ENCODE measurements around the gene NFKBIB.
"Not testable (repeated sequence)": the region's sequence is repeated elsewhere in the genome, so short reads cannot be mapped to it uniquely, and the experiment has no call there.

Gene NFKBIB

DNA sequence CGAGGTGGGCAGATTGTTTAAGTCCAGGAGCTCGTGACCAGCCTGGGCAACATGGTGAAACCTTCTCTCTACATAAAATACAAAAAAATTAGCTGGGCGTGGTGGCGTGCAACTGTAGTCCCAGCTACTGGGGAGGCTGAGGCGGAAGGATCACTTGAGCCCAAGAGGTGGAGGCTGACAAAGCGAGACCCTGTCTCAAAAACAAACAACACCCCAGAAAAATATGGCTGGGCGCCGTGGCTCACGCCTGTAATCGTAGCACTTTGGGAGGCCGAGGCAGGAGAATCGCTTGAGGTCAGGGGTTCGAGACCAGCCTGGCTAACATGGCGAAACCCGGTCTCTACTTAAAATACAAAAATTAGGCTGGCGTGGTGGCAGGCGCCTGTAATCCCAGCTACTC lies 46.6 kb upstream of the NFKBIB start:
- POLR2A ChIA-PET (ENCODE audit: low non-redundant PET) = interaction anchor here (0.7 kb wide), 1 partner anchor 9 kb away, joined by 3 read pairs; no protein-coding TSS in a partner anchor

GRCh38 chr19:38854961-38855360 lies 44.8 kb upstream of the NFKBIB start:
- H3K27ac ChIP-seq; DNase-seq (ENCODE audit: low spot score); CTCF ChIA-PET; POLR2A ChIA-PET (ENCODE audit: low non-redundant PET): not testable (repeated sequence)

More for the DNA sequence above, 46.6 kb upstream of the NFKBIB start:
- TF ChIP-seq, protein P1, sequence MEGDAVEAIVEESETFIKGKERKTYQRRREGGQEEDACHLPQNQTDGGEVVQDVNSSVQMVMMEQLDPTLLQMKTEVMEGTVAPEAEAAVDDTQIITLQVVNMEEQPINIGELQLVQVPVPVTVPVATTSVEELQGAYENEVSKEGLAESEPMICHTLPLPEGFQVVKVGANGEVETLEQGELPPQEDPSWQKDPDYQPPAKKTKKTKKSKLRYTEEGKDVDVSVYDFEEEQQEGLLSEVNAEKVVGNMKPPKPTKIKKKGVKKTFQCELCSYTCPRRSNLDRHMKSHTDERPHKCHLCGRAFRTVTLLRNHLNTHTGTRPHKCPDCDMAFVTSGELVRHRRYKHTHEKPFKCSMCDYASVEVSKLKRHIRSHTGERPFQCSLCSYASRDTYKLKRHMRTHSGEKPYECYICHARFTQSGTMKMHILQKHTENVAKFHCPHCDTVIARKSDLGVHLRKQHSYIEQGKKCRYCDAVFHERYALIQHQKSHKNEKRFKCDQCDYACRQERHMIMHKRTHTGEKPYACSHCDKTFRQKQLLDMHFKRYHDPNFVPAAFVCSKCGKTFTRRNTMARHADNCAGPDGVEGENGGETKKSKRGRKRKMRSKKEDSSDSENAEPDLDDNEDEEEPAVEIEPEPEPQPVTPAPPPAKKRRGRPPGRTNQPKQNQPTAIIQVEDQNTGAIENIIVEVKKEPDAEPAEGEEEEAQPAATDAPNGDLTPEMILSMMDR (conservative IDR thresholded peaks at IDR 0.05; ENCODE audit: low read depth) = no peak
- CTCF ChIA-PET = interaction anchor here (1.3 kb wide), 1 partner anchor 34 kb away, joined by 6 read pairs; no protein-coding TSS in a partner anchor
- no peak for DNase-seq (ENCODE audit: low spot score)
- H3K27ac ChIP-seq = peak overlapping the region; percentile 99

DNA sequence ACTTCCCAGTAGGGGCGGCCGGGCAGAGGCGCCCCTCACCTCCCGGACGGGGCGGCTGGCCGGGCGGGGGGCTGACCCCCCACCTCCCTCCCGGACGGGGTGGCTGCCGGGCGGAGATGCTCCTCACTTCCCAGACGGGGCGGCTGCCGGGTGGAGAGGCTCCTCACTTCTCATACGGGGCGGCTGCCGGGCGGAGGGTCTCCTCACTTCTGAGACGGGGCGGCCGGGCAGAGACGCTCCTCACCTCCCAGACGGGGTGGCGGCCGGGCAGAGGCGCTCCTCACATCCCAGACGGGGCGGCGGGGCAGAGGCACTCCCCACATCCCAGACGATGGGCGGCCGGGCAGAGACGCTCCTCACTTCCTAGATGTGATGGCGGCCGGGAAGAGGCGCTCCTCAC lies 44.0 kb upstream of the NFKBIB start:
- POLR2A ChIA-PET (ENCODE audit: low non-redundant PET); CTCF ChIA-PET; DNase-seq (ENCODE audit: low spot score); H3K27ac ChIP-seq: not testable (repeated sequence)

DNA sequence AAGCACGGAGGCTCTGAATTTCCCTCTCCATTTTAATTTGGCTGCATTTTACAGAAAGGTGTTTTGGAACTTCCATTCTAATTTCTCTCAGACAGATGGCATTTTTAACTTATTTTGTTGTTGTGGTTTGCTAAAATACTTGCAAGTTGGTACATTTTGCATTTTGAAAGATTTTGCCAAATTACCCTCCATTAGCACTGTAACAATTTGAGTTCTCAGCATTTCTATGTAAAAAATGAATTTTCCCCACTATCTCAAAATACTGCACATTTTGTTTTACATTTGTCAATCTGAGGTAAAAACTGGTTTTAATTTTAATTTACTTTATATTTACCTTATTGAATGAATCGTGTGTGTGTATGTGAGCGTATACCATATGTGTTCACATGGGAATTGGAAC lies 43.0 kb upstream of the NFKBIB start:
- no peak overlapping the region for H3K27ac ChIP-seq
- TF ChIP-seq, protein P1 (conservative IDR thresholded peaks at IDR 0.05; ENCODE audit: low read depth) = no peak
- no peak for DNase-seq (ENCODE audit: low spot score)
- ChIA-PET CTCF (no interaction called here), POLR2A (ENCODE audit: low non-redundant PET) (no interaction called here)

DNA sequence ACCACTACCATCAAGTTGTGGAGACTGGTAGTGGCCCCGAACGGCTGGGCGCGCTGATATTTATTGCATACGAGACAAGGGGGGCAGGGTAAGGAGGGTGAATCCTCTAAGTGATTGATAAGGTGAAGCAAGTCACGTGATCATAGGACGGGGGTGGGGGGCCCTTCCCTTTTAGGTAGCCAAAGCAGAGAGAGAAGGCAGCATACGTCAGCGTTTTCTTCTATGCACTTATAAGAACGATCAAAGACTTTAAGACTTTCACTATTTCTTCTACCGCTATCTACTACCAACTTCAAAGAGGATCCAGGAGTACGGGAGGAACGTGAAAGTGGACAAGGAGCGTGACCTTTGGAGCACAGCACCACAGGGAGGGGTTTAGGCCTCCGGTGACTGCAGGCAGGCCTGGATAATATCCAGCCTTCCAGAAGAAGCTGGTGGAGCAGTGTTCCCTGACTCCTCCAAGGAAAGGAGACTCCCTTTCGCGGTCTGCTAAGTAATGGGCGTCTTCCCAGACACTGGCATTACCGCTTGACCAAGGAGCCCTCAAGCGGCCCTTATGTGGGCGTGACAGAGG lies 40.1 kb upstream of the NFKBIB start:
- POLR2A ChIA-PET (ENCODE audit: low non-redundant PET); CTCF ChIA-PET; H3K27ac ChIP-seq; DNase-seq (ENCODE audit: low spot score): not testable (repeated sequence)

- ChIA-PET POLR2A (ENCODE audit: low non-redundant PET) (no interaction called here), CTCF (interaction anchor here (0.6 kb wide), 1 partner anchor 9 kb away, joined by 4 read pairs; no protein-coding TSS in a partner anchor)
- TF ChIP-seq, protein P1 (conservative IDR thresholded peaks at IDR 0.05; ENCODE audit: low read depth) = no peak
These were observed 38.4 kb upstream of the NFKBIB start for GRCh38 chr19:38861368-38861767.

DNA sequence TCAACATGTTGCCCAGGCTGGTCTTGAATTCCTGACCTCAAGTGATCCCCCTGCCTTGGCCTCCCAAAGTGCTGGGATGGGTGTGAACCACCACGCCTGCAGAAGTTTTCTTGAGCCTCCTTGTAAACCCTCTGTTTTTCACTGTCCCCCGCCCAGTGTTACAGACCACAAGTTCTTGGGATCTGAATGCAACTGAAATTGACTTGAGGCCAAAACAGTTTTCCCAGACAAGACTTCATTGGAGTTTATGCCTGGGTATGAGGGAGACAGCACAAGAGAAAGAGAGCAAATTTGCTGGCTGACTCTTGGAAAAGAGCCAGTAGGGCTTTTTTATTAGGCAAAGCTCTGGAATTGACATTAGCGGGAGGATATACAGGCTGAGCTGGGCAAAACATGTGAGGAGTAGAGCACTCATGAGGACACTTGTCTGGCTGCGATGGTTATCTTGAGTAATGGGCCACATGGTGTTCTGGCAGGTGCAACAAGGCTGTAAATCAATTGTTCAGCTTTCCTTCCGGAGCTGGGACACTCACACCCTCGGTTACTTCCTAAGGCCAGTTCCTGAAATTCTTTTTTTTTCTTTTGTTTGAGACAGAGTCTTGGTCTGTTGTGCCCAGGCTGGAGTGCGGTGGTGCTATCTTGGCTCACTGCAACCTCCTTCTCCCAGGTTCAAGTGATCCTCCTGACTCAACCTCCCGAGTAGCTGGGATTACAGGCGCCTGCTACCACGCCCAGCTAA lies 37.3 kb upstream of the NFKBIB start:
- H3K27ac ChIP-seq = peak overlapping the region; percentile 93
- POLR2A ChIA-PET (ENCODE audit: low non-redundant PET) = interaction anchor here (0.6 kb wide), 1 partner anchor 9 kb away, joined by 3 read pairs; no protein-coding TSS in a partner anchor
- TF ChIP-seq, protein P1 (conservative IDR thresholded peaks at IDR 0.05; ENCODE audit: low read depth) = no peak

More at GRCh38 chr19:38861368-38861767, 38.4 kb upstream of the NFKBIB start:
- peak overlapping the region; percentile 93 for H3K27ac ChIP-seq
- no peak for DNase-seq (ENCODE audit: low spot score)

GRCh38 chr19:38867171-38867780 lies 32.5 kb upstream of the NFKBIB start:
- ChIA-PET CTCF (interaction anchor here (0.6 to 0.8 kb wide), 2 partner anchors 64 to 558 kb away, joined by 3 to 9 read pairs; partner anchors contain the start of genes MRPS12 and SARS2), POLR2A (ENCODE audit: low non-redundant PET) (no interaction called here)
- TF ChIP-seq, protein P1 (conservative IDR thresholded peaks at IDR 0.05; ENCODE audit: low read depth) = no peak
- DNase-seq (ENCODE audit: low spot score) = no peak
- peak overlapping the region; percentile 12; the same call in 1 of the 2 replicates for H3K27ac ChIP-seq

More for the DNA sequence above, 37.3 kb upstream of the NFKBIB start:
- CTCF ChIA-PET = interaction anchor here (0.6 to 1.4 kb wide), 3 partner anchors 16 to 26 kb away, joined by 3 to 4 read pairs (median 3); no protein-coding TSS in a partner anchor
- DNase-seq (ENCODE audit: low spot score) = no peak

All from RWPE1 (cell line).